ENCODE data around the gene THSD4.

The THSD4 gene

GRCh38 chr15:71238926-71239325 lies 123.7 kb downstream of the THSD4 start:
- H3K36me3 ChIP-seq (ENCODE audit: insufficient read depth, low read length) = no peaks in the 10 kb centered on the region
- TF ChIP-seq CTCF (conservative IDR thresholded peaks at IDR 0.05; ENCODE audit: low read length) (no peak), EZH2phosphoT487 (IDR thresholded peaks at IDR 0.05; ENCODE audit: borderline replicate concordance) (no peak)
- no peak overlapping the region for H3K9ac ChIP-seq (ENCODE audit: low read depth, low read length, poor library complexity, severe bottlenecking)
- no peaks in the 10 kb centered on the region for H3K9me2 ChIP-seq (replicated peaks; ENCODE audit: low read depth, low read length)
- H3K79me2 ChIP-seq (ENCODE audit: insufficient read depth, low read length) = no peaks in the 10 kb centered on the region
- no peak overlapping the region for H3K4me2 ChIP-seq (ENCODE audit: low read depth, low read length, poor library complexity, severe bottlenecking)
- no peak overlapping the region for H3K4me3 ChIP-seq (ENCODE audit: low read length, poor library complexity, severe bottlenecking)
- no peaks in the 10 kb centered on the region for H4K20me1 ChIP-seq (ENCODE audit: insufficient read depth, low read length, poor library complexity, severe bottlenecking)
- no peaks in the 10 kb centered on the region for H3K9me3 ChIP-seq (ENCODE audit: insufficient read depth, low read depth, low read length)
- no peaks in the 10 kb centered on the region for H3F3A ChIP-seq (ENCODE audit: low read depth)
- H3K27me3 ChIP-seq (ENCODE audit: insufficient read depth, low read length, poor library complexity, severe bottlenecking) = no peaks in the 10 kb centered on the region
- no peaks in the 10 kb centered on the region for H3K4me1 ChIP-seq (ENCODE audit: insufficient read depth, low read length, poor library complexity, severe bottlenecking)
- no peak overlapping the region for H2AFZ ChIP-seq (ENCODE audit: low read length)

- no peak overlapping the region for H3K9ac ChIP-seq (ENCODE audit: low read depth, low read length, poor library complexity, severe bottlenecking)
- H3K9me3 ChIP-seq (ENCODE audit: insufficient read depth, low read depth, low read length) = no peaks in the 10 kb centered on the region
- no peaks in the 10 kb centered on the region for H3K27me3 ChIP-seq (ENCODE audit: insufficient read depth, low read length, poor library complexity, severe bottlenecking)
- no peaks in the 10 kb centered on the region for H3K9me2 ChIP-seq (replicated peaks; ENCODE audit: low read depth, low read length)
- TF ChIP-seq EZH2phosphoT487 (IDR thresholded peaks at IDR 0.05; ENCODE audit: borderline replicate concordance) (no peak), CTCF (conservative IDR thresholded peaks at IDR 0.05; ENCODE audit: low read length) (no peak)
- no peaks in the 10 kb centered on the region for H4K20me1 ChIP-seq (ENCODE audit: insufficient read depth, low read length, poor library complexity, severe bottlenecking)
- no peaks in the 10 kb centered on the region for H3K36me3 ChIP-seq (ENCODE audit: insufficient read depth, low read length)
- H3K79me2 ChIP-seq (ENCODE audit: insufficient read depth, low read length) = no peaks in the 10 kb centered on the region
- no peak overlapping the region for H3K4me2 ChIP-seq (ENCODE audit: low read depth, low read length, poor library complexity, severe bottlenecking)
- H3F3A ChIP-seq (ENCODE audit: low read depth) = no peaks in the 10 kb centered on the region
- H2AFZ ChIP-seq (ENCODE audit: low read length) = no peak overlapping the region
- H3K4me1 ChIP-seq (ENCODE audit: insufficient read depth, low read length, poor library complexity, severe bottlenecking) = no peaks in the 10 kb centered on the region
- H3K4me3 ChIP-seq (ENCODE audit: low read length, poor library complexity, severe bottlenecking) = no peak overlapping the region
Measured at GRCh38 chr15:71239592-71240364, 124.5 kb downstream of the THSD4 start.

- H3K4me1 ChIP-seq (ENCODE audit: insufficient read depth, low read length, poor library complexity, severe bottlenecking) = no peaks in the 10 kb centered on the region
- no peak overlapping the region for H3K9ac ChIP-seq (ENCODE audit: low read depth, low read length, poor library complexity, severe bottlenecking)
- H3K4me2 ChIP-seq (ENCODE audit: low read depth, low read length, poor library complexity, severe bottlenecking) = no peak overlapping the region
- no peaks in the 10 kb centered on the region for H4K20me1 ChIP-seq (ENCODE audit: insufficient read depth, low read length, poor library complexity, severe bottlenecking)
- no peaks in the 10 kb centered on the region for H3K9me2 ChIP-seq (replicated peaks; ENCODE audit: low read depth, low read length)
- no peaks in the 10 kb centered on the region for H3K9me3 ChIP-seq (ENCODE audit: insufficient read depth, low read depth, low read length)
- H3K27me3 ChIP-seq (ENCODE audit: insufficient read depth, low read length, poor library complexity, severe bottlenecking) = no peaks in the 10 kb centered on the region
- no peak overlapping the region for H2AFZ ChIP-seq (ENCODE audit: low read length)
- no peaks in the 10 kb centered on the region for H3K79me2 ChIP-seq (ENCODE audit: insufficient read depth, low read length)
- H3K4me3 ChIP-seq (ENCODE audit: low read length, poor library complexity, severe bottlenecking) = no peak overlapping the region
- TF ChIP-seq CTCF (conservative IDR thresholded peaks at IDR 0.05; ENCODE audit: low read length) (no peak), EZH2phosphoT487 (IDR thresholded peaks at IDR 0.05; ENCODE audit: borderline replicate concordance) (no peak)
- no peaks in the 10 kb centered on the region for H3F3A ChIP-seq (ENCODE audit: low read depth)
- H3K36me3 ChIP-seq (ENCODE audit: insufficient read depth, low read length) = no peaks in the 10 kb centered on the region
Measured at GRCh38 chr15:71242292-71242691, 127.0 kb downstream of the THSD4 start.

Data from Loucy (cell line).